CD4-positive, CD25-positive, alpha-beta regulatory T cell (primary cell): ENCODE data around the gene DGAT2L6. TPM values are rescaled to one million over a fixed set of nuclear protein-coding genes. Genes with fewer than 3 reads are reported as not detected.

Experiments
- ATAC-seq, 2 donors: fragments of 150-1000 bp; cut with Tn5 transposase; one replicate each; pipeline ENCODE4 v1.10.0; 2021; ENCODE audit warnings: low read depth in 2 of 2, moderate number of reproducible peaks in 2 of 2, moderate library complexity in 1 of 2
- DNase-seq, 3 donors: peaks; one replicate each; pipeline versions ENCODE4 v3.0.0 to v3.0.0-alpha.2; 2012 to 2022; ENCODE audit warnings: mixed read lengths in 1 of 3
- H3K27ac ChIP-seq: one replicate; pipeline ENCODE4 v1.7.0; 2013; ENCODE audit warnings: mild to moderate bottlenecking, low read length; ENCODE audit not compliant: insufficient read depth, poor library complexity, severe bottlenecking
- H3K27me3 ChIP-seq: one replicate; pipeline ENCODE4 v1.7.0; 2013; ENCODE audit warnings: low read length; ENCODE audit not compliant: control insufficient read depth, insufficient read depth
- H3K36me3 ChIP-seq: one replicate; pipeline ENCODE4 v1.7.0; 2013; ENCODE audit warnings: mild to moderate bottlenecking, low read length, moderate library complexity; ENCODE audit not compliant: control insufficient read depth, insufficient read depth
- H3K4me1 ChIP-seq: 2 replicates; pipeline ENCODE4 v1.7.0; 2013; ENCODE audit warnings: mild to moderate bottlenecking, low read length; ENCODE audit not compliant: insufficient read depth, control insufficient read depth, poor library complexity, severe bottlenecking
- H3K4me3 ChIP-seq: one replicate; pipeline ENCODE4 v1.7.0; 2013; ENCODE audit warnings: low read depth, mild to moderate bottlenecking, low read length, moderate library complexity
- H3K9me3 ChIP-seq, 2 experiments: 1 replicate in 1 of 2; 2 replicates in 1 of 2; pipeline ENCODE4 v1.7.0; 2013; ENCODE audit warnings: low read length in 2 of 2, mild to moderate bottlenecking in 1 of 2, moderate library complexity in 1 of 2; ENCODE audit not compliant: control insufficient read depth in 2 of 2
- H3K27ac Mint-ChIP-seq, 3 donors: one replicate each; pipeline ENCODE4 v1.8.0; 2020 to 2022; ENCODE audit warnings: mild to moderate bottlenecking in 3 of 3, mixed read lengths in 3 of 3, moderate library complexity in 2 of 3
- H3K27me3 Mint-ChIP-seq: one replicate; pipeline ENCODE4 v1.8.0; 2022; ENCODE audit warnings: mild to moderate bottlenecking, mixed read lengths
- H3K36me3 Mint-ChIP-seq: one replicate; pipeline ENCODE4 v1.8.0; 2020; ENCODE audit warnings: mixed read lengths
- H3K4me1 Mint-ChIP-seq, 4 donors: one replicate each; pipeline ENCODE4 v1.8.0; 2020 to 2022; ENCODE audit warnings: mixed read lengths in 4 of 4, mild to moderate bottlenecking in 1 of 4
- H3K4me3 Mint-ChIP-seq, 4 donors: one replicate each; pipeline ENCODE4 v1.8.0; 2020 to 2022; ENCODE audit warnings: mild to moderate bottlenecking in 4 of 4, mixed read lengths in 4 of 4, moderate library complexity in 3 of 4
- H3K9me3 Mint-ChIP-seq, 7 donors: one replicate each; pipeline ENCODE4 v1.8.0; 2020 to 2022; ENCODE audit warnings: mixed read lengths in 7 of 7, mild to moderate bottlenecking in 3 of 7, moderate library complexity in 2 of 7
- polyA plus RNA-seq, 4 donors: library from polyadenylated mRNA; unstranded; fragments of 300-500 nt; fragmentation: Illumina TruSeq; gene quantifications; one replicate each; pipeline ENCODE4 v1.2.3, GENCODE V29; 2021
- total RNA-seq: library from RNA; stranded (reverse); gene quantifications from one replicate; pipeline ENCODE4 v1.2.3, GENCODE V29; 2022

DGAT2L6 gene
- total and polyA plus RNA-seq, 5 donors from 2014 or later, result not detected

- Histone ChIP-seq H3K27ac (no peak overlapping the region), H3K4me3 (no peak overlapping the region), H3K9me3 (no peaks in the 10 kb centered on the region), H3K36me3 (no peaks in the 10 kb centered on the region), H3K4me1 (no peaks in the 10 kb centered on the region), H3K27me3 (no peaks in the 10 kb centered on the region)
- H3K27ac Mint-ChIP-seq, result no peak overlapping the region
- no peaks in the 10 kb centered on the region for H3K36me3 Mint-ChIP-seq
- DNase-seq (no peak), ATAC-seq (no peak)
- no peaks in the 10 kb centered on the region for H3K27me3 Mint-ChIP-seq
- no peaks in the 10 kb centered on the region for H3K9me3 Mint-ChIP-seq
- no peak overlapping the region for H3K4me3 Mint-ChIP-seq
- H3K4me1 Mint-ChIP-seq, result no peaks in the 10 kb centered on the region
Measured at GRCh38 chrX:70172221-70172620, 5.1 kb upstream of the DGAT2L6 start.

GRCh38 chrX:70172964-70173363 is 4.3 kb upstream of the DGAT2L6 start:
- H3K27ac Mint-ChIP-seq, result no peak overlapping the region
- DNase-seq (no peak), ATAC-seq (no peak)
- no peaks in the 10 kb centered on the region for H3K27me3 ChIP-seq
- no peak overlapping the region for H3K27ac ChIP-seq
- no peaks in the 10 kb centered on the region for H3K36me3 Mint-ChIP-seq
- no peak overlapping the region for H3K4me3 ChIP-seq
- H3K4me1 ChIP-seq, result no peaks in the 10 kb centered on the region
- no peak overlapping the region for H3K4me3 Mint-ChIP-seq
- H3K4me1 Mint-ChIP-seq, result no peaks in the 10 kb centered on the region
- no peaks in the 10 kb centered on the region for H3K27me3 Mint-ChIP-seq
- no peaks in the 10 kb centered on the region for H3K36me3 ChIP-seq
- H3K9me3 Mint-ChIP-seq, result no peaks in the 10 kb centered on the region
- H3K9me3 ChIP-seq, result no peaks in the 10 kb centered on the region

GRCh38 chrX:70174754-70175153 is 2.5 kb upstream of the DGAT2L6 start:
- Mint-ChIP-seq H3K9me3 (no peaks in the 10 kb centered on the region), H3K4me1 (no peaks in the 10 kb centered on the region), H3K27me3 (no peaks in the 10 kb centered on the region), H3K27ac (no peak overlapping the region), H3K36me3 (no peaks in the 10 kb centered on the region), H3K4me3 (no peak overlapping the region)
- Histone ChIP-seq H3K36me3 (no peaks in the 10 kb centered on the region), H3K27me3 (no peaks in the 10 kb centered on the region), H3K4me3 (no peak overlapping the region), H3K27ac (no peak overlapping the region), H3K4me1 (no peaks in the 10 kb centered on the region), H3K9me3 (no peaks in the 10 kb centered on the region)
- no peak for ATAC-seq
- no peak for DNase-seq

GRCh38 chrX:70175338-70175737 is 1.9 kb upstream of the DGAT2L6 start:
- ATAC-seq, result no peak

GRCh38 chrX:70183091-70183490 is 5.8 kb downstream of the DGAT2L6 start:
- Mint-ChIP-seq H3K4me1 (no peaks in the 10 kb centered on the region), H3K27ac (no peak overlapping the region), H3K36me3 (no peaks in the 10 kb centered on the region), H3K4me3 (no peak overlapping the region), H3K27me3 (peaks cover 6% of the 10 kb centered on the region), H3K9me3 (peaks cover 0 to 2% (median 0%) of the 10 kb centered on the region in 7 donors)
- Histone ChIP-seq H3K4me3 (no peak overlapping the region), H3K36me3 (no peaks in the 10 kb centered on the region), H3K9me3 (no peaks in the 10 kb centered on the region), H3K4me1 (no peaks in the 10 kb centered on the region), H3K27ac (no peak overlapping the region), H3K27me3 (no peaks in the 10 kb centered on the region)
- no peak for DNase-seq
- no peak for ATAC-seq

More at GRCh38 chrX:70175338-70175737, 1.9 kb upstream of the DGAT2L6 start:
- H3K4me3 Mint-ChIP-seq, result no peak overlapping the region
- Histone ChIP-seq H3K27ac (no peak overlapping the region), H3K27me3 (no peaks in the 10 kb centered on the region), H3K9me3 (no peaks in the 10 kb centered on the region), H3K36me3 (no peaks in the 10 kb centered on the region), H3K4me3 (no peak overlapping the region), H3K4me1 (no peaks in the 10 kb centered on the region)
- H3K27ac Mint-ChIP-seq, result no peak overlapping the region
- no peaks in the 10 kb centered on the region for H3K9me3 Mint-ChIP-seq
- no peak for DNase-seq
- H3K4me1 Mint-ChIP-seq, result no peaks in the 10 kb centered on the region
- H3K27me3 Mint-ChIP-seq, result no peaks in the 10 kb centered on the region
- no peaks in the 10 kb centered on the region for H3K36me3 Mint-ChIP-seq

GRCh38 chrX:70190225-70190624 is 12.9 kb downstream of the DGAT2L6 start:
- Histone ChIP-seq H3K36me3 (no peaks in the 10 kb centered on the region), H3K27me3 (no peaks in the 10 kb centered on the region), H3K4me3 (no peak overlapping the region), H3K4me1 (no peaks in the 10 kb centered on the region), H3K9me3 (no peaks in the 10 kb centered on the region), H3K27ac (no peak overlapping the region)
- Mint-ChIP-seq H3K4me3 (no peak overlapping the region), H3K9me3 (peaks cover 0 to 5% (median 0%) of the 10 kb centered on the region in 7 donors), H3K4me1 (no peaks in the 10 kb centered on the region), H3K27me3 (peaks cover 16% of the 10 kb centered on the region), H3K36me3 (no peaks in the 10 kb centered on the region), H3K27ac (no peak overlapping the region)
- DNase-seq (no peak), ATAC-seq (no peak)

GRCh38 chrX:70196961-70197720 is 19.9 kb downstream of the DGAT2L6 start:
- Histone ChIP-seq H3K27me3 (no peaks in the 10 kb centered on the region), H3K4me3 (no peak overlapping the region), H3K9me3 (no peaks in the 10 kb centered on the region), H3K4me1 (no peaks in the 10 kb centered on the region), H3K36me3 (no peaks in the 10 kb centered on the region), H3K27ac (no peak overlapping the region)
- no peak overlapping the region for H3K4me3 Mint-ChIP-seq
- H3K27me3 Mint-ChIP-seq, result peaks cover 18% of the 10 kb centered on the region
- H3K36me3 Mint-ChIP-seq, result no peaks in the 10 kb centered on the region
- ATAC-seq, result peak; percentile 77 to 81
- H3K9me3 Mint-ChIP-seq, result peaks cover 0 to 2% (median 0%) of the 10 kb centered on the region in 7 donors
- DNase-seq, result peak; percentile 37 to 74 (median 66)
- peaks cover 0 to 6% (median 3%) of the 10 kb centered on the region in 4 donors for H3K4me1 Mint-ChIP-seq
- no peak overlapping the region for H3K27ac Mint-ChIP-seq

- Mint-ChIP-seq H3K27me3 (peaks cover 24% of the 10 kb centered on the region), H3K36me3 (no peaks in the 10 kb centered on the region), H3K27ac (no peak overlapping the region), H3K9me3 (peaks cover 0 to 2% (median 0%) of the 10 kb centered on the region in 7 donors), H3K4me1 (peaks cover 0 to 6% (median 3%) of the 10 kb centered on the region in 4 donors), H3K4me3 (no peak overlapping the region)
- DNase-seq (no peak), ATAC-seq (no peak)
- no peak overlapping the region for H3K27ac ChIP-seq
- no peaks in the 10 kb centered on the region for H3K4me1 ChIP-seq
- H3K4me3 ChIP-seq, result no peak overlapping the region
- no peaks in the 10 kb centered on the region for H3K36me3 ChIP-seq
- no peaks in the 10 kb centered on the region for H3K9me3 ChIP-seq
- H3K27me3 ChIP-seq, result no peaks in the 10 kb centered on the region
Measured at GRCh38 chrX:70201732-70202131, 24.4 kb downstream of the DGAT2L6 start.
